Measurements from ENCODE around the gene PAX2.
"Not testable (repeated sequence)": the region's sequence is repeated elsewhere in the genome, so short reads cannot be mapped to it uniquely, and the experiment has no call there.

The PAX2 gene

DNA sequence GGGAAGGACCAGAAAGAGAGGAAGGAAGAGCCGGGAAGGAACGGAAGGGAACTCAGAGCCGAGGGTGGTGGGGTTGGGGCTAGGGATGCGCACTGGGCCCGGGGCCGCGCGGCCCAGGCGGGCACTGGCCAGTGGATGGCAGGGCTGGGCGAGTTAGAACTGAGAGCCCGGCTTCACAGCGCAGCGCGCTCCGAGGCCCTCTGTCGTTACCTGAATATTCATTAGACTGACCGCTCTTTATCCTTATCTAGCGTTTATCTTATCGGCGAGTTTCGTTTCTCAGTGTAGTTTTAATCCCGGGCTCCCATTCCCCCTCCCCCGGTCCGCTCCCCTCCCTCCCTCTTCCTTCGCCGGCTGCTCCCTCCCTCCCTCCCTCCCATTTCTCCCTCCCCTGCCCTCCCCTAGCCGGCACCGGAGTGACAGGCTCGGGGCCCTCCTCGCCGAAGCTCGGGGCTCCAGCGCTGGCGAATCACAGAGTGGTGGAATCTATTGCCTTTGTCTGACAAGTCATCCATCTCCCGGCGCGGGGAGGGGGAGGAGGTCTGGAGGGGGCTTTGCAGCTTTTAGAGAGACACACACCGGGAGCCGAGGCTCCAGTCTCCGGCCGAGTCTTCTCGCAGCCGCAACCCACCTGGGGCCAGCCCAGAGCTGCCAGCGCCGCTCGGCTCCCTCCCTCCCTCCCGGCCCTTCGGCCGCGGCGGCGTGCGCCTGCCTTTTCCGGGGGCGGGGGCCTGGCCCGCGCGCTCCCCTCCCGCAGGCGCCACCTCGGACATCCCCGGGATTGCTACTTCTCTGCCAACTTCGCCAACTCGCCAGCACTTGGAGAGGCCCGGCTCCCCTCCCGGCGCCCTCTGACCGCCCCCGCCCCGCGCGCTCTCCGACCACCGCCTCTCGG is at the start of gene PAX2:
Gene PAX2, plus strand, starts transcription at position 596 of the 895 bp plus-strand sequence. CDS start 679 bp downstream, outside the sequence.
- no peak for DNase-seq

DNA sequence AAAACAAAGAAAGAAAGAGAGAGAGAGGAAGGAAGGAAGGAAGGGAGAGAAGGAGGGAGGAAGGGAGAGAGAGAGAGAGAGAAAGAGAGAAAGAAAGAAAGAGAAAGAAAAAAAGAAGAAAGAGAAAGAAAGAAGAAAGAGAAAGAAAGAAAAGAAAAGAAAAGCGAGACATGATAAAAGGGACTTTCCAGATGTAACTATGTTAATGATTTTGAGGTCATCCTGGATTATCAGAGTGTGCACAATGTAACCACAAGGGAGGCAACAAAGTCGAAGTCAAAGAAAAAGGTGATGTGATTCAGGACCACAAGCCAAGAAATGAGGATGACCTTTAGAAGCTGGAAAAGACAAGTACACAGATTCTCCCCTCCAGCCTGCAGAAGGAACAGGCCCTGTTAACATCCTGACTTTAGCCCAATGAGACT is 48.9 kb upstream of the PAX2 start:
- no peak for DNase-seq

DNA sequence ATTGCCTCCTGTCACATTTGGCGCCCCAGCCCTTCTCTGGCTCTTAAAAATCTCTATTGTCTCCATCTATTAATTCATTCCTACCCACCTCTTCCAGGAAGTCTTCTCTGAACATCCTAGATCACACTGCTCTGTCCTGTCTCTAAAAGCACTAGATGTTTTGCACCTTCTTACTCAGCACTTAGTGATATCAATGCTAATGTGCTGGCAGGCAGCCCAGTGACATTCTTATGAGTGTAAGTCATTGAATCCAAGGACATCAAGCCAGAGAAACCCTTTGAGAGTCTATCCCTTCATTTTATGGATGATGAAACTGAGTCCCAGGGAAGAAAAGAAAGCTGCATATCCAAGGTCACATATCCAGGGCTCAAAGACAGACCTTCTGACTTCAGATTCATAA is 48.3 kb upstream of the PAX2 start:
- no peak for DNase-seq

DNA sequence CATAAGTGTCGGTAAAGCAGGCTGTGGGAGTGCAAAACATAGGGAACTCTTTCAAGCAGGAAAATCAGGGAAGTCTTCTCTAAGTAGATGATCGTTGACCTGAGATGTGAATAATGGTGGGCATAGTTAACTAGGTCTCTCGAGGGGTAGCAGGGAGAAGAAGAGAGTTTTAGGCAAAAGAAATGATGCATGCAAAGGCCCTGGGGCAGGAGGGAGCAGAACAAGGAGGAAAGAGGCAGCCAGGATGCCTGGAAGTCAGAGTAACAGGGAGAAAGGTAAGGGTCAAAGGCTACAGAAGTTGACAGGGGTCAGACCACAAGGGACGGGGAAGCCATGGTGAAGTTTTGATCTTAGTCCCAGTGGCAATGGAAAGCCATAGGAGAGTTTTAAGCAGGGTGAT is 47.8 kb upstream of the PAX2 start:
- DNase-seq, result no peak

DNA sequence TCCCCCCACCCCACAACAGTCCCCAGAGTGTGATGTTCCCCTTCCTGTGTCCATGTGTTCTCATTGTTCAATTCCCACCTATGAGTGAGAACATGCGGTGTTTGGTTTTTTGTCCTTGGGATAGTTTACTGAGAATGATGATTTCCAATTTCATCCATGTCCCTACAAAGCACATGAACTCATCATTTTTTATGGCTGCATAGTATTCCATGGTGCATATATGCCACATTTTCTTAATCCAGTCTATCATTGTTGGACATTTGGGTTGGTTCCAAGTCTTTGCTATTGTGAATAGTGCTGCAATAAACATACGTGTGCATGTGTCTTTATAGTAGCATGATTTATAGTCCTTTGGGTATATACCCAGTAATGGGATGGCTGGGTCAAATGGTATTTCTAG is 43.7 kb upstream of the PAX2 start:
- not testable (repeated sequence) for DNase-seq

DNA sequence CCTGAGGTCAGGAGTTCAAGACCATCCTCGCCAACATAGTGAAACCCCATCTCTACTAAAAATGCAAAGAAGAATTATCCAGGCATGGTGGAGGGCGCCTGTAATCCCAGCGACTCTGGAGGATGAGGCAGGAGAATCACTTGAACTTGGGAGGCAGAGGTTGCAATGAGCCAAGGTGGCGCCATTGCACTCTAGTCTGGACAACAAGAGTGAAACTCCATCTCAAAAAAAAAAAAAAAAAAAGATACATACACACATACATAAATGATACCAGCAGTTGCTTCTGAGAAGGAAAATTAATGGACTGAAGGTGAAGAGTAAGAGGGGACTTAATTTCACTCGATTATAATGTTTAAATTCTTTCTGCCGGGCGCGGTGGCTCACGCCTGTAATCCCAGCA is 40.2 kb upstream of the PAX2 start:
- no peak for DNase-seq

DNA sequence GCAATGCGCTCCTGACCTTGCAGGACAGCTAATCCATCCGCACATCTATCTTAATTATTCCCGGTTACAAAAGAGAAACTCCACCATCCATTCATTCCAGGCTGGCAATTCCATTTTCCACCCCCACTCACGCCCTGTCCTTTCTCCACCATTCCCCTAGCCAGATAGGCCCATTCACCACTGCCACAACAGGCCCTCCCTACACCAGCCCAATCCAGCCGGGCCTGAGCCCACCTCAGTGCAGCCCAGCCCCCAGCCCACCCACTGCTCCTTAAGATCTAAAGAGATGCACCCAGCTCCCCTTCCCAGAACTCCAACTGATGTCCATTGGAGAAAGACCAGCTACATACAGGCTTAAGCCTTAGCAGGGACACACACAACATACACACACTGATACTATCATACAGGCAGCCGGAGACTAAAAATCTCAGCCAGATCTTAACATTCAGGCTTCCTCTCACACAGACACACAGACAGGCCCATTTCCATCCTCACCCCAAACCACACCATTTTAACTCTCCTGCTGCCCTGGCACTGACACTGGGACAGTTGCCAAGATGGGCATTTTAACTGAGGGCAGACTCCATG is 38.0 kb upstream of the PAX2 start:
- no peak for DNase-seq

DNA sequence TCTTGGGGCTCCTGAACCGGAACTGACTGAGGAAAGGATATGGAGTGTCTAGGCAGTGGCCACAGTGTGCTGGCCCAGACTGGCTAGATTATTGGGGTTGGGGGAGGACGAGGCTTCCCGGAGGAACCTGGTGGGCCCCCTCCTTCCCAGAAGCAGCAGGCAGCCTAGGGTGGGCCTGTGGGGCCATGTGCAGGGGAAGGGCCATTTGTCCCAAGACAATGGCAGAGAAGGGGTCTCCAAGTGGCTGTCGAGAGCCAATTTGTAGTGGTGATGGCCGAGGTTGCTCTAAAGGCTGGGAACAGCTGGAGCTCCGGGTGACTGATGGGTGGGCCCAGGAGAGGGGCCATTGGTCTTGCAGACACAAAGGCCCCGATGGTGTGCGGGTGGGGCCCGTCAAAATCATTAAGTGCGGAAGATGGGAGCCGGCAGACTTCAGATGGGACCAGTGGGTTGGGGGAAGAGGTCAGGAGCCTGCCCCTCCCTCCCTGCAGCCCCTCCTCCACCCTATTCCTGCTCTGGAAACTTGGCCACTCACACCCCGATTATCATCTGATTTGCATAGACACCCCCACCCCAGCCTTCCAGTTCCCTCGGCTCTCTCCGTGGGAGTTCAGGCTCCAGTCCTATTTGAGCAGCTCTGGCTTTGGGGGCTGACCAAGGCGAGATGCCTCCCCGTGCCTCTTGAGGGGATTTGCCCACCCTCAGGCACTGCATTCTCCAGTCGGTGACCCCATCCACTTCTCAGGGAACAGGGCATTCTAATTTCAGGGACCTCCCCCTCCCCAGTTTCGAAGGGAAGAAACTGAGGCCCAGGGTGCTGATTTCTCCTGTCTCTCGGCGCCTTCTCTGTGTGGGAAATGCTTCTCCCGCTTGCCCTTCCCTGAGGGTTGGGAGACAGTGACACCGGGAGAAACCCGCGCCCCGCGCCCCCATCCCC is 36.0 kb upstream of the PAX2 start:
- DNase-seq, result no peak

DNA sequence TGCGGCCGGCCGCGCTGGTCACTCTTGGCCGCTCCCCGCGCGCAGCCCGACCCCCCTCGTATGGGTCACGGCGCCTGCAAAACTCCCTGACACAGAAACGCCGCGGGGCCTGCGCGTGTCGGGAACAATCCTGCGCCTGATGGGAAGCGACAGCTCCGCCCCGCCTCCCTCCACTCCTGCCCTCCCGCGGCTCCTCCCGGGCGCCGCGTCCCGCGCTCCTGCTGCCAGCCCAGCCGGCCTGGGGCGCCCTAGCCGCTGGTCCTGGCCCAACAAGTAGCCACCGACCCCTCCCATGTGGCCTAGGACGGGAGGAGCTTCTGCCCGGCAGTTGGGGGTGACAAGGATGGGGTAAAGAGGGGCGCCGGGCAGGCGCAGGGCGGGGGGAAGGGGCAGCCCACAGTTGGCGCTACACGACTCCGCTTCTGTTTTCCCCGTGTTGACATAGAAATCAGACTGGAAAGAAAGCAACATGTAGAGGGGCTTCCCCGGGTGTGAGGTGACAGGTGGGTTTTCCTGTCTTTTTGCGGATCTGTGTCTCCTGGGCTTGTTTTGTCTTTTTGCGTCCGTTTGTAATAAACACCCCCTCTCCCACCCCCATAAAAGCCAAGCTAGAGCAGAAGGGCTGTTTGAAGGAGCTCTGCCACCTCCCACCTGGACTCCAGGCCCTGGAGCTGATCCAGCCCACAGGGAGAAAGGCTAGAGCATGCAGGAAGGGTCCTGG is 35.1 kb upstream of the PAX2 start:
- no peak for DNase-seq

DNA sequence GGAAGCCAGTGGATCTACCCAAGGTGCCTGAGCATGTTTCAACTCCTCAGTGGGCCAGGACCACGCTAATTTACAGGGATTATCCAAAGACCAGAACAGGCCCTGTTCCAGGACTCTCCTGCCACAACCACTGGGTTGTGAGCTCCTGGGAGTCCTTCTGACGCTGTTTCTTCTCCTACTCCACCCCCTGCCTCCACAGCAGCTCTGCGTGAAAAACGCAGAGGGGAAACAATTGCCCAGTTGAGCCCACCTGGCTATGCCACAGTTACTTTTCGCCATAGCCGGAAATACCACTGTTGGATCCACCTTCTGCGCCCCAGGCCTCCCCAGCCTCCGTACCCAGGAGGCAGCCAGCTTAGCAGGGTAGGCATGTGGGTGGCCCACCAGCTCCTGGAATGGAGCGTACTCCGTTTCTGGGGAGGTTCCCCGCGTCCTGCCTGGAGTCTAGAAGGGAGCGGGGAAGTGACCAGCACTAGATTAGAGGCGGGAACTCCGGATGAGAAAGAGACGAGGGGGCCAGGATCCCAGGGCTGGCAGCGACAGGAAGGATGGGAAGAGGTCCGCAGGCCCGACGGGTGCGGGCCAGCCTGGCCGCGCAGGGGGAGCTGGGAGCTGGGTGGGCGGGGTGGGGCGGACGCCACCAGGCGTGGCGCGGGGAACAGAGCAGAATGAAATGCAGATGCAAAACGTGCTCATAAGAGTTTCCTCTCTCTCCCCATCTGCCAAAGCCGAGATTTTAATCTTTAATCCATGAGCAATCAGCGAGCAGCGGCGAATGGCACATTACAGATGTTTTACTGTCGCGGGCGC is 32.1 kb upstream of the PAX2 start:
- DNase-seq, result no peak

DNA sequence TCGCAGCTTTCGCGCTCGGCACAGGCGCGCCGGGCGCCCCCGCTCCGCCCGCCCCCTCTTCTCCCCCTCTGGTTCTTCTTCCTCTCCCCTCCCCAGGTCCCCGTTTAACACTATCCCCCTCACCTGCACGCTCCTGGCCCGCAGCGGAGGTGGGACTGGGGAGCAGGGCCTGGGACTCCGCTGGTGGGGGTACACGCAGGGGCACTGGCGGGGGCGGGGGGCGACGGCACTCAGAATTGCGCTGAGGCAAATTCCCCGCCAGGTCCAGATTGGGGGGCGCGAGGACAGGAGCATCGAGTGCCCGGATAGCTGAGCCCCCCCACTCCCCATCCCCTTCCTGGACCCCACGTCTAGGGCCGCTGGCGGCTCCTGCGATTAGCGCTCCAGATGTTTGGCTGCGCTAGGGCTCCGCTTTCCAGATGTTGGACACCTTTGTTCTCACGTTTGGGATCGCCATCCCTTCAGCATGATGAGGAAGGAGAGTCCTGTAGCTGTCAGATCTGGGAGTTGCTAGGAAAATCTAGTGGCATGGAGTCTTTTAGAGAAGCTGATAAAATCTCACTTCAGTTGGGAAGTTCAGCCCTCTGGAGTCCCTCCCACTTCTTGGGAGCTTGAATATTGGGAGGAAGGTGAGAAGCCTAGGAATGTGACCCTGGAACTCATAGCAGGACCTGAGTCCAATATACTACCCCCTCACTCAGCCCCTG is 31.4 kb upstream of the PAX2 start:
- no peak for DNase-seq

DNA sequence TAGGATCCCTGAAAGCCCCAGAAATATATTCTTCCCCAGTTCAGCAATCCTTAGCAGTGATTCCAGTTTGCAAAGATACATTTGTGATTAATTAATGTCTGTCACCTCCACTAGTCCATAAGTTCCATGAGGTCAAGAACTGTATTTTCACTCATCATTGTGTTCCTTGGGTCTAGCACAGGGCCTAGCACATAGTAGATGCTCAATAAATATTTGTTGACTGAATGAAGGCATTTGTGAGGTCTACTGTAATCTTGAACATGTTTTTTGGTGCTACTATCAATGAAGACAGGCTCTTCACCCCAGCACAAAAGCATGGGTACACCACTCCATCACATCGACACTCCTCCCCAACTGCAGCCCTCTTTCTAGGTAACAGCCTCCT is 30.8 kb upstream of the PAX2 start:
- no peak for DNase-seq

DNA sequence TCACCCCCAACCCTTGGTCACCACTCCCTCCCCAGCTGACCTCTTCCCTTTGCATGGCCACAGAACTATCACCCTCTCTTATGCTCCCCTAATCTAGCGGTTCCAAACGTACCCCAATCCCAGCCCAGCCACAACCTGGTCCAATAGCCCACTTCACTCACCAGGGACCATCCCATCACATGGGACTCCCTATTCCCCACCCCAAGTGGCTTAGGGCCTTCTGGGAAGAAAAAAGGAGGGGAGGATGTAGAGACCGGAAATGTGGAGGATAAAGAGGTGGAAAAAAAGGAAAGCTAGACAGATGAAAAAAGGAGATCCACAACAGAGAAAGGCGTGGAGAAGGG is 30.3 kb upstream of the PAX2 start:
- no peak for DNase-seq

DNA sequence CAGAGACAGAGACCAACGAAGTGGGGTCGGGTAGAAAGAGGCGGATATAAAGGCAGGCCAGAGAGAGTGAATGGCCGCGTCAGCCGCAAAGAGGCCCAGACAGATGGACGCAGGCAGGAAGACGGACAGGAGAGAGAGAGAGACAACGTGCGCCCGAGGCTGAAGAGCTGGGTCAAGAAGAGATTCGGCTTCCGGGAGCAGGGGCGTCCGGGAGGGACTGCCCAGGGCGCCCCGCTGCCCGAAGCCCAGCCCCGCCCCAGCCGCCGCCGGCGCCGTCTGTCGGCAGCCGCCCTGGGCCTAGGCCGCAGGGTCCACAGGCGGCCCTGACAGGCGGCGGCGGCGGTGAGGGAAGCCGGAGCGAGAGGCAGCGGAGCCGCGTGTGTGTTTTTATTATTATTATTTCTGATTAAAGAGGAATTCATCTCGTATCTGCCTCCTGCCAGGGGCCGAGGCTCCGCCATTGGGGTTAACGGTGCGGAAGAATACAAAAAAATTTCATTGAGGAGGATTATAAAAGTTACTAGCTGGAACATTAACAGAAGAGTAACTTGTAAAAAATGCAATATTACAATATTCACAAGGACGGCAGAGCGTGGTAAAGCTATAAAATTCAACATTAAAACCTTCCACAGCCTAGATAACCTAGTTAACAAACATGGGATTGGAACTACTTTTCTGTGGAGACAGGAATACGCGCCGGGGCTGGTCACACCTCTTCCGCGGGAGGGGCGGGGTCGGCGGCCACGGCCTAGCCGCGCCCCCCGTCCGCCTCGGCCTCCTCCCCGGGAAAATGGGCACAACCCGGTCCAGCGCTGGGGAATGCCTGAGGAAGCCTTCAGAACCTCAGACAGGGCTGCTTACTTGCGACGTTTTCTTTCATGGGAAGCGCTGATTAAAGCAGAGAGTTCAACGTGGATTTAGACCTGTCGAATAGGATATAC is 29.7 kb upstream of the PAX2 start:
- DNase-seq, result no peak

DNA sequence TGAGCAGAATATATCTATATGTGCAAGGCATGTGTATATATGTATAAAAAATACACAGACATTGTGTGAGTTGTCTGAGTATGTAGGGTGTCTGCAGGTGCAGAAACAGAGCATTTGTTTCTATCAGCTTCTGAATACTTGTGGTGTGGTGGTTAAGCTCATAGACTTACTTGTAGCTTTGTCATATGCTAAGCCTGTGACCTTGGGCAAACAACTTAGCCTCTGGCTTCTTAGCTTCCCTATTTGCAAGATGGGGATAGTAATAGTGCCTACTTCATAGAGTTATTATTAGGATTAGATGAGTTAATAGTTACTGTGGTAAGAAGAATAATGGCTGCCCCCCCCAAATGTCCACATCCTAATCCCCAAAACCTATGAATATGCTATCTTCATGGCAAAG is 28.2 kb upstream of the PAX2 start:
- DNase-seq, result no peak

DNA sequence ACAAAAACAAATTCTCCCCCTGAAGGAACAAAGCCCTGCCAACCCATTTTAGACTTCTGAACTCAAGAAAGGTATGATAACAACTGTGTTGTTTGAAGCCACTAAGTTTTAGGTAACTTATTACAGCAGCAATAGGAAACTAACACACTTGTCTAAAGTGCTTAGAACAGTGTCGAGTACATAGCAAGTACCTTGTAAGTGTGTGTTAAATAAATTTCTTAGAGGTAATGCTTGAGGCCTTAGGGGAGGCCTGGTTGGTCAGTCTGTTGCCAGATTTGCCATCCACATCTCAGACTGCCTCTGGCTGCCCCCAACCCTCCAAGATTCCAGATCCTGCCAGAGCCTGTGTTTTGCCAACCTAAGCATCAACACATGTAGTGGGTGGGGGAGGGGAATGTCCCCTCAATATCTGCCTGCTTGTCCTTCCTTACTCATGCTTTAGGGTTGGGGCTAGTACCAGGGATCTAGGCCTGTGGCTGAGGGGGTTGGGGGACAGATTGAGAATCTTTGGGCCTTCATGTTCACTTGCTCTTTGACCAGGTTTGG is 27.1 kb upstream of the PAX2 start:
- no peak for DNase-seq

DNA sequence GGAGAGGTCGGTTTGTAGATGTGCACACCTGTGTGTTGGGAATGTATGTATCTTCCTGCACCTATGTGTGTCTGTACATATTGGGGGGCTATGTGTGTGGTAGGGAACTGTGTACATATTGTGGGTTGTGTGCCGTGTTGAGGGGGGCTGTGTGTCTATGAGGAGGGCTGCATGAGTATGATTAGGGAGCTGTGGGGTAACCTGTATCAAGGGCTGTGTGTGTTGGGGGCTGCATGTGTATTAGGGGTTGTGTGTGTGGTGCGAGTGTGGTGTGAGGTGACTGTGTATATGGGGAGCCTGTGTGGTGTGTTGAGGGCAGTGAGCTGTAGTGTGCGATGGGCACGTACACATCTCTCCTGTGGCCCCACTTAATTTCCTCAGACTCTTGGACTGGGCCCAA is 22.2 kb upstream of the PAX2 start:
- DNase-seq, result no peak

DNA sequence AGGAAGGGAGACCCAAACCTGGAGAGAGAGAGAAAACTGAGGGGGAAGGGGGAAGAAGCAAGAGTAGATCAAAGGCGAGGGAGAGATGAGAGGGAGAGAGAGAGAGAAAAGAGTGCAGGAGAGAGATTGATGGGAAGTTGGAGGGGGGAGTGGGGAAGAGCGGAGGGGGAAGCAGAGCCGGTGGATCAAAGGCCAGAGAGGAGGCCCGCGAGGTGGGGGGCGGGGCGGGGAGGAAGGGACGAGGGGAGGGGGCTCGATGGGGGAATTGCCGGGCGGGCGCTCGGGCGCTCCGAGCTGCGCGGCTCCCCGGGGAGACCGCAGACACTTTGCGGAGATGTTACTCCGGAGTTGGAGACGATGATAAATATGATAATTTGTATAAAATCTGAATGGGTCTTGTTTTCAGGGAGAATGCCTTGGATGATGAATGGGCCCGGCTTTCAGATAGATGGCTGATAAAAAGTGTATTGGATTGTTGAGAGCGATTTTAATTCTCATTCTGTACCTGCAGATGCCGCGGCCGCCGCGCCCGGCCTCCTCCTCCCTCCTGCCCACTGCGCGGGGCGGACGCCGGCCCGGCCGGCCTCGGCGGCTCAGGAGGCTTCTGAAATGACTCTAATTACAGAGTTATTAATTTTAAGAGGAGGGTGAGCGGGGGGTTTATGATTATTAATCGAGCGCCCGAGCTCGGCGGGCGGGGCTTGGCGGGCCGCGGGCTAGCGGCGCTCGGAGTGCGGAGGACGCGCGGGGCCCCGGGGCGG is 21.4 kb upstream of the PAX2 start:
- DNase-seq, result no peak

DNA sequence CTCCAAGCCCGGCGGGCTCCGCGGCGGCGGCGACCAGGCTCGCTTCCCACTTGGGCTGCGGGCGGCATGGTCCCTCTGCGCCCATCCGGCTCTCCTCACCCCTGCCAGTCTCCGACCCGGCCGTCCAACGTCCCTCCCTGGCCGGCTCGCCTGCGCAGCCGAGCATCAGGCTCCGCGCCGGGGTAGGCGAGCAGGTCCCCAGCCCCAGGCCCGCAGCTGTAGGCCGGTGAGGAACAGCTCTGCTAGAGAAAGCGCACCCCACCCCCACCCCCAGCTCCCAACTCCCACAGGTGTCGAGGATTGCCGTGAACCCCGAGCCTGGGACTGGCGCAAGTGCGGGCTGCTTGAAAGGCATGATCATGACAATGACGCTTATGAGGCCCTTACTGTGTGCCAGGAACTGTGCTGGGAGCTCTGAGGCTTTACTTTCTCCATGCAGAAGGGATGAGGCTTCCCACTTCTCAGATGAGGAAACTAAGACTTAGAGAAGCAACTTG is 20.8 kb upstream of the PAX2 start:
- DNase-seq, result no peak
